NCI-H1694 treated with DMSO at 0.1 percent for 48 hours (cell line): ENCODE results near the gene AGBL1.
A peak's percentile ranks its signal among the peaks of the same experiment; 100 is the strongest.

ENCODE experiments used
- DNase-seq: peaks from one replicate; lab custom pipeline; 2025; lab: John Stamatoyannopoulos, UW

The AGBL1 gene

GRCh38 chr15:86163816-86164215 is 84.1 kb downstream of the AGBL1 start:
- DNase-seq, result no peak

GRCh38 chr15:86164232-86164898 is 84.7 kb downstream of the AGBL1 start:
- no peak for DNase-seq

DNA sequence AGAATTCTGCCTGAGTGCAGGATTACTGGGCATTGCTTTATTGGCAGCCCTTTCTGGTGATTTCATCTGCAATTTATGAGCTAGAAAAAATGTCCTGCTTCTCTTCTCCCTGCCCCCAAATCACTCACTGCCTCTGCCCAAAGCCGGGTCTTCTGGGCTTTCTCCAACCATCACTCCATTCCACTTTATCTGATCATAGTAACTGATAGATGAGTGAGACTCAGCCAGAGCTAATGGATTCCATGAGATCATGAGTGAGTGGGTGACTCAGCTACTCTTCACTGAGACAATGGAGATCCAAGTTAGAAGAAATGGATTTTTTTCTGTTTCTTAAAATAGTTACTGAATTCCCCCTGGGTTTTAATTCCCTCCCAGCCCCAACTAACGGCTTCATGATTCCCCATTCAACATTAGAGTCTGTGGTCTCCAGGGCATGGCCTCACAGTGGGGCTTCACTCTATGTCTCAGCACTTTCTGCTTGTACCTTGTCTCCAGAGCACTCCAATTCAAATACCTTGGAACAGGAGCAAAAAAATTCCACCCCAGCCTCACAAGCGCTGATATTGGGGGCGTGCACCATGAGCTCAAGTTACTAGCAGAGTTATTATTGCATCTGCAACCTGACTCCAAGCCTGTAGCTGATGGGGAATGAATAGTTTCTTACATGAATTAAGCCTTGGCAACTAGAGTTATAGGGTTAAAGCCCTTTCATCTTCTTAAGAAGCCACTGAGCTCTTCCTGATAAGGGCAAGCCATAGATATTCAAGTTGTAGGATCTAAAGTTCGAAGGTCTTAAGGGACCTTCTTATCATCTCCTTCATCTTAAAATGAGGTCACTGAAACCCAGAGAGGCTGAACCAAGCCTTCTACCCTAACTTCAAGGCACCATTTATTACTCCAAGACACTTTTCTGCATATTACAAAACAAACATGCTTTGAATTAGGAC is 85.9 kb downstream of the AGBL1 start:
- no peak for DNase-seq

GRCh38 chr15:86167841-86168240 is 88.2 kb downstream of the AGBL1 start:
- DNase-seq, result no peak

GRCh38 chr15:86178845-86179244 is 99.2 kb downstream of the AGBL1 start:
- DNase-seq, result no peak

DNA sequence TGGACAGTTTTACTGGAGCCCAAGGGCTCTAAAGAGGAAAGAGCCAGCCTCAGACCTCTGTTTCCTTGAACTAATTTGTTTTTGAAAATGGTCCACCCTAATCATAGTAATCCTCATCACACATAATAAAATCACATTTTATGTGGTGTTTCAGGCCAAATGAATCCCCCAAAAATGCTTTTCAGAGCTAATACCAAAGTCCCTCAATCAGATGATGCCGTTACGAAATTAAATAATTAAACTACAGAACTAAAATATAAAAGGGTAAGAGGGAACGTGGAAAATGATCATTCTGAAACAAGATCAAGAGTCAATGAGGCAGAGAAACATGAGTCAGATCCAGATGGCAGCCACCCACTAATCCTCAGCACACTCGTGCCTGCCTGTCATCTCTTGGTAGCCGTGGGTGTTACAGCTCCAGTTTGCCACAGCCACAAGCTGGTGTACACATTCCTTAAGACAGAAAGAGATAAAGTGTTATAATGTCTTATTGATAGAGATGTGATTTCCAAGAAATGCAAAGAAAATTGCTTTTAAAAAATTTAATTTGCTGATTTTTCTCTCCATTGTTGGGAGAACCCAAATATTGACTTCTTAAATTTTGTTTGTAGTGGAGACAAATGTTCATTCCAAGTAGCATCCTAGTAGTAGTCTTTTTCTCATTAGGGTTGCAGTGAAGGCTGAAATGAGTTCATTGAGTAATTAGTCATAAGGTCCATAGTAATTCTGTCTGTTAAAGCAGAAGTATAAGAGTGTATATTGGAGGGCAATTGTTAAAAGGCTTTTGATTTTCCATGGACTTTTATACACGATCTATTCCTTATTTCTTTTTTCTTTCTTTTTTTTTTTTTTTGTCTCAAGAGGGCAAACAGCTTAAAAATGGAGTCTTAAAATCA is 104.2 kb downstream of the AGBL1 start:
- peak; percentile 73 for DNase-seq

GRCh38 chr15:86193716-86194380 is 114.2 kb downstream of the AGBL1 start:
- no peak for DNase-seq

DNA sequence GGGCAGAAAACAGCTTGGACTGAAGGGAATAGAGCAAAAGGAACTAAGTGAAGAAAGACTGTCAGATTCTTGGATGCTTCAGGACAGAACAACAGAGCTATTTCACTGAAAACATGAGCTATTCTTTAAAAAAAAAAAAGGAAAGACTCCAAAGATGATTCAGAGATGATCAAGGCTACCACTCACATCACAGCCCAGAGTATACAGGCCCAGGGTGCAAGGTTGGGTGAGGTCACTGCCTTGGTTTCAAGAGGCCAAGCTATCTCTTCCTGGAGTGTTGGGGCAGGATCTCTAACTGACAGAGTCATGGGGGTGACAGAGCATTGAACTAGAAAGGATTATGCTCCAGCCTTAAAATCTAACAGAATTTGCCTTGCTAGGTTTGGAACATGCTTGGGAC is 118.1 kb downstream of the AGBL1 start:
- DNase-seq, result no peak

- no peak for DNase-seq
Measured at GRCh38 chr15:86199467-86200145, 119.9 kb downstream of the AGBL1 start.

GRCh38 chr15:86201313-86202008 is 121.8 kb downstream of the AGBL1 start:
- DNase-seq, result no peak

- no peak for DNase-seq
Measured at GRCh38 chr15:86203462-86203861, 123.8 kb downstream of the AGBL1 start.

GRCh38 chr15:86205096-86205495 is 125.4 kb downstream of the AGBL1 start:
- no peak for DNase-seq

DNA sequence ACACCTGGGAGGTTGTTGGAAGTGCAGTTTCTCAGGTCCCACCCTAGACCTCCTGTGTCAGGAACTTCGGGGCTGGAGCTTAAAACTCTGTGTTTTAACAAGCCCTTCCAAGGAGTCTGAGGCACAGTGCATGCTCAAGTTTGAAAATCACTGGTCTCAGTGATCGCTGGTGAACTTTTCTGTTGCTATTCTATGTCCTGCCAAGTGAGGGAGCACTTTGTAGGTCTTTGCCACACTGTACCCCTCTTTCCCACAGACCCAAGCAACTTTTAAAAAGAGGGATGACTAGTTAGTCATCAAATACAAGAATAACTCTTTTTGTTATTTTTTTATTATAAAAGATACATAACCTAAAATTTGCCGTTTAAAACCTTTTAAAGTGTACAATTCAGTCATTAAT is 133.7 kb downstream of the AGBL1 start:
- no peak for DNase-seq

- no peak for DNase-seq
Measured at GRCh38 chr15:86213888-86214287, 134.2 kb downstream of the AGBL1 start.

GRCh38 chr15:86221119-86221518 is 141.4 kb downstream of the AGBL1 start:
- no peak for DNase-seq

DNA sequence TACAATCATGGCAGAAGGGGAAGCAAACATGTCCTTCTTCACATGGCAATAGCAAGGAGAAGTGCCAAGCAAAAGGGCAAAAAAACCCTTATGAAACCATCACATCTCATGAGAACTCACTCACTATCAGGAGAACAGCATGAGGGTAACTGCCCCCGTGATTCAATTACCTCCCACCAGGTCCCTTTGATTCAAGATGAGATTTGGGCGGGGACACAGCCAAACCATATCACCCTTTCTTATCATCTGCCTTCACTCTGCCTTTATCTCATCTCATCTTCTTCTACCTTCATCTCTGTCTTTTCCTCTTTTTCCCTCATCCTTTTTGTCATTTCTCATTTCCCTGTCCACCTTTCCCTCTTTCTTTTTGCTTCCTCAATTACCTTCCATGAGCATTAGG is 149.6 kb downstream of the AGBL1 start:
- no peak for DNase-seq

- DNase-seq, result no peak
Measured at GRCh38 chr15:86229936-86230335, 150.3 kb downstream of the AGBL1 start.

DNA sequence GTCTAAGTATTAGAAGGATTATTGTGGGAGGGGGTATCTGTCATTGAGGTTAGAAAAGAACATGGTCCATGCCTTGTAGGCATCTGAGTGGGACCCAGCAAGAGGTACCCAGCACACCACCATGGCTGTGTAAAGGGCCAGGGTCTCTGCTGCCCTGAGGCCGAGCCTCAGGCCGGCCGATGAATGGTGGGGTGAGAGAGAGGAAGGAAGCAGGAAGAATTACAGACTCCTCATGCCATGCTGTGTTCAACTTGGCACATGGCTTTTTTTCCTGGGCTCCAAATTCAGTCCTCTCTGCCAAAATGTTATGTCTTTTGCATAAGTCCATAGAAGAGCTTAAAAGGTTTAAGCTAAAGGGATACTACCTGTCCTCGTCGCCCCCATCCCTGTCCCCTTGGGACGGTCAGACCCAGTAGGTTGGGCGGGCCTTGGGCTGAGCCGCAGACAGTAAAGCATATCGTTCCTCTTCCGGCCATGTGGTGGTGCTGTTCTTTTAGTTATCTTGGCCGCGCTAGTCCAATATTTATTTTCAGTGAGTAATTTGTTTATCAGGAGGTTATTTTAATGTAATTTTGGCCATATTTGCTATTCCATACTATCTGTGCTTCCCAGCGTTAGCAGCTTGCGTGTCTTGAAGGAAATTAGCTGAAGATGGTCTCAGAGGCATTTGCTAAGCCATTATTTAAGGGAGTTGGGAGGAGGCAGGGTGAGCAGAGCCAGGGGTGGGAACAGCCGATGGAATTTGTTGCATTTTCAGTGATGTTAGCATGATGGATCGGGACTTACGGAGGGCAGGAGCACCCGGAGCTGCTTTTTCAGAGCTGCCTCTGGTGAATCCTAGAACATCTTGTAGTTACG is 152.4 kb downstream of the AGBL1 start:
- DNase-seq, result peak; percentile 8

DNA sequence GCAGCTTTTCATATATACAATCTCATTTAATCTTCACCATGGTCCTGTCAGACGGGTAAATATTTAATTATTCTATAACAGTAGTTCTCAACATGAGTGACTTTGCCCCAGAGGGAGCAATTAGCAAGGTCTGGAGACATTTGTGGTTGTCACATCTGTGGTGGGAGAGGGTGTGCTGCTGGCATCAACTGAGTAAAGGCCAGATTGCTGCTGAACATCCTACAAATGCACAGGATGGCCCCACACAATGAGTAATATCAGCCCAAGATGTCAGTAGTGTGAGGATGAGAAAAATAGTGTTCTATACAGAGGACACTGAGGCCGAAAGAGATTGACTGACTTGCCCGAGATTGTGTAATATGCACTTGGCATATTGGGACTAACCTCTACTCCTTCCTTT is 156.0 kb downstream of the AGBL1 start:
- DNase-seq, result peak; percentile 74
